Stimulated activated CD4-positive, alpha-beta T cell treated with anti-CD3 and anti-CD28 coated beads, Interleukin-2, amount 100 ng/mL, for 48 hours (primary cell): ENCODE results near the gene DPCD.
"Not testable (repeated sequence)": the region's sequence is repeated elsewhere in the genome, so short reads cannot be mapped to it uniquely, and the experiment has no call there.

Experiments
- DNase-seq, 2 donors: peaks; one replicate each; pipeline ENCODE4 v3.0.0-alpha.2; 2020

Gene DPCD

GRCh38 chr10:101623528-101623927, 35.4 kb downstream of the DPCD start:
- DNase-seq: no peak

GRCh38 chr10:101624526-101625102, 36.5 kb downstream of the DPCD start:
- no peak for DNase-seq

- no peak for DNase-seq
These were observed 37.8 kb downstream of the DPCD start for GRCh38 chr10:101625821-101626412.

GRCh38 chr10:101629837-101630632, 41.9 kb downstream of the DPCD start:
- no peak for DNase-seq

GRCh38 chr10:101630633-101630920, 42.5 kb downstream of the DPCD start:
- DNase-seq: no peak

GRCh38 chr10:101631821-101632475, 43.8 kb downstream of the DPCD start:
- DNase-seq: no peak

- not testable (repeated sequence) for DNase-seq
These were observed 45.4 kb downstream of the DPCD start for GRCh38 chr10:101633510-101633909.

GRCh38 chr10:101639141-101639900, 51.2 kb downstream of the DPCD start:
- DNase-seq: no peak

GRCh38 chr10:101643546-101643945, 55.4 kb downstream of the DPCD start:
- DNase-seq: no peak

- DNase-seq: no peak
These were observed 55.9 kb downstream of the DPCD start for GRCh38 chr10:101644002-101644401.

GRCh38 chr10:101645659-101646058, 57.5 kb downstream of the DPCD start:
- no peak for DNase-seq

- DNase-seq: no peak
These were observed 58.2 kb downstream of the DPCD start for GRCh38 chr10:101646364-101646763.

- DNase-seq: no peak
These were observed 59.1 kb downstream of the DPCD start for GRCh38 chr10:101647255-101647654.

GRCh38 chr10:101649525-101650085, 61.5 kb downstream of the DPCD start:
- DNase-seq: no peak

GRCh38 chr10:101650863-101651262, 62.7 kb downstream of the DPCD start:
- no peak for DNase-seq

- DNase-seq: no peak
These were observed 63.2 kb downstream of the DPCD start for GRCh38 chr10:101651336-101651735.

GRCh38 chr10:101653536-101653935, 65.4 kb downstream of the DPCD start:
- no peak for DNase-seq

GRCh38 chr10:101655570-101655969, 67.4 kb downstream of the DPCD start:
- no peak for DNase-seq

- no peak for DNase-seq
These were observed 68.8 kb downstream of the DPCD start for GRCh38 chr10:101656890-101657289.

GRCh38 chr10:101658975-101659374, 70.9 kb downstream of the DPCD start:
- DNase-seq: no peak
